GM23248 (cell line): ENCODE data around the gene UBR3. TPM values are rescaled to one million over a fixed set of nuclear protein-coding genes. Genes with fewer than 3 reads are reported as not detected.

Experiments
- DNase-seq: peaks from one replicate; pipeline ENCODE4 v3.0.0-alpha.2; 2015
- H2AFZ ChIP-seq: fragments of 200-600 bp; sonication (generic); 2 replicates; pipeline ENCODE4 v1.6.1; 2016; ENCODE audit warnings: antibody characterized with exemption
- H3F3A ChIP-seq: fragments of 200-600 bp; sonication (generic); 2 replicates; pipeline ENCODE4 v1.6.1; 2016; ENCODE audit warnings: mild to moderate bottlenecking, antibody characterized with exemption, mixed run types; ENCODE audit not compliant: insufficient read depth
- H3K27ac ChIP-seq: fragments of 200-600 bp; sonication (generic); 2 replicates; pipeline ENCODE4 v1.5.1; 2016; ENCODE audit warnings: mild to moderate bottlenecking
- H3K27me3 ChIP-seq: fragments of 200-600 bp; sonication (generic); replicated peaks from 2 replicates; pipeline ENCODE4 v1.6.1; 2016; ENCODE audit warnings: mild to moderate bottlenecking; ENCODE audit not compliant: insufficient read depth
- H3K36me3 ChIP-seq: fragments of 200-600 bp; sonication (generic); 2 replicates; pipeline ENCODE4 v1.6.1; 2016; ENCODE audit warnings: low read depth, mild to moderate bottlenecking
- H3K4me1 ChIP-seq: fragments of 200-600 bp; sonication (generic); 2 replicates; pipeline ENCODE4 v1.6.1; 2016; ENCODE audit warnings: mild to moderate bottlenecking; ENCODE audit not compliant: insufficient read depth
- H3K4me2 ChIP-seq: fragments of 200-600 bp; sonication (generic); one replicate; pipeline ENCODE4 v1.6.1; 2016; ENCODE audit warnings: mild to moderate bottlenecking; ENCODE audit not compliant: unreplicated experiment
- H3K4me3 ChIP-seq: fragments of 200-600 bp; sonication (generic); 2 replicates; pipeline ENCODE4 v1.5.1; 2016; ENCODE audit warnings: mild to moderate bottlenecking
- H3K79me2 ChIP-seq: fragments of 200-600 bp; sonication (generic); 2 replicates; pipeline ENCODE4 v1.6.1; 2016; ENCODE audit warnings: mild to moderate bottlenecking; ENCODE audit not compliant: insufficient read depth
- H3K9ac ChIP-seq: fragments of 200-600 bp; sonication (generic); 2 replicates; pipeline ENCODE4 v1.6.1; 2016; ENCODE audit warnings: mild to moderate bottlenecking
- H3K9me2 ChIP-seq: fragments of 200-600 bp; sonication (generic); 2 replicates; pipeline ENCODE4 v1.6.1; 2016; ENCODE audit warnings: mixed run types, mild to moderate bottlenecking, moderate library complexity; ENCODE audit not compliant: insufficient read depth
- H3K9me3 ChIP-seq: fragments of 200-600 bp; sonication (generic); one replicate; pipeline ENCODE4 v1.6.1; 2017; ENCODE audit warnings: low read depth
- H4K20me1 ChIP-seq: fragments of 200-600 bp; sonication (generic); 2 replicates; pipeline ENCODE4 v1.6.0; 2016; ENCODE audit not compliant: insufficient read depth
- EZH2 ChIP-seq: fragments of 200-600 bp; sonication (generic); IDR thresholded peaks from 2 replicates; pipeline ENCODE4 v1.6.1; 2018; ENCODE audit warnings: antibody characterized with exemption, mild to moderate bottlenecking; ENCODE audit not compliant: insufficient read depth, poor library complexity, severe bottlenecking
- EZH2phosphoT487 ChIP-seq: fragments of 200-600 bp; sonication (generic); IDR thresholded peaks from 2 replicates; pipeline ENCODE4 v1.6.1; 2018; ENCODE audit warnings: antibody characterized with exemption, moderate library complexity, mild to moderate bottlenecking, low read depth; ENCODE audit not compliant: insufficient read depth
- WGBS, 2 experiments: methylation state at CpG; one replicate each; pipeline ENCODE4 v1.1.6; 2015 to 2017; ENCODE audit warnings: low lambda C conversion rate in 2 of 2, low coverage in 1 of 2; ENCODE audit errors: missing lambda C conversion rate in 2 of 2; 5-methylcytosine and 5-hydroxymethylcytosine counted together
- in situ Hi-C: fragments of 300-500 bp; cut with MboI; formaldehyde crosslinking; loops from 2 replicates; pipeline ENCODE4 v1.15.0; 2020
- polyA plus RNA-seq: library from polyadenylated mRNA; unstranded; fragments of >200 nt; fragmentation: Nextera tagmentation; extraction: Ambion mirVana; gene quantifications from 2 replicates; pipeline ENCODE4 v1.2.1, GENCODE V29; 2016
- total RNA-seq: library from RNA; depleted of rRNA; stranded (reverse); fragments of >200 nt; shearing (Covaris generic); gene quantifications from 2 replicates; pipeline ENCODE4 v1.2.3, GENCODE V29; 2014

Gene UBR3
- total and polyA plus RNA-seq, 2 experiments from 2014 or later, result 8.9 to 22.4 TPM

DNA sequence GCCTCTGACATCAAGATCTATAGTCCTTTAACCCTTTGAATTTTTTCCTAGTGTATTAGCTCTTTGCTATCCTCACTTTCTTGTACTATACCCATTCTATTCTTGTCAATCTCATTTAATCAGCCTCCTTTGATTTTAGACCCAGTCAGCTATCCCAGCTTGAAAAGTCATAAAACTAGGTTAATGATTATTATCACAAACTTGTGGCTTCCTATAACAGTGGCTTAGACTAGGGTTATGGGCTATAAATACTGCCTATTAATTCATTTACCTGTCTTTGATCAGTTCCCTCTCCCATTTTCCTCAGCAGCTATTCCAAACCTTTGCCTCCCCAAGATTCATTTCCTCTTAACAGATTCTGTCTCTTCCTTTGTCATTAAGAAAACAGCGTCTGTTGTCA lies 174.8 kb downstream of the UBR3 start:
- H3K27ac ChIP-seq, result no peak overlapping the region
- H3K9ac ChIP-seq, result no peak overlapping the region
- H3K36me3 ChIP-seq, result peaks cover 6% of the 10 kb centered on the region
- H3K9me3 ChIP-seq, result no peaks in the 10 kb centered on the region
- peaks cover 12% of the 10 kb centered on the region; the same call in 1 of the 2 replicates for H3K4me1 ChIP-seq
- DNase-seq, result no peak
- H4K20me1 ChIP-seq, result no peaks in the 10 kb centered on the region
- H3K27me3 ChIP-seq, result no peaks in the 10 kb centered on the region
- H2AFZ ChIP-seq, result no peak overlapping the region
- H3K79me2 ChIP-seq, result no peaks in the 10 kb centered on the region
- in situ Hi-C loops, result no loop called here
- WGBS, 2 experiments, result 100% methylated on average over 1 of the region's 1 CpG
- no peaks in the 10 kb centered on the region for H3K9me2 ChIP-seq
- no peak for TF ChIP-seq EZH2
- TF ChIP-seq EZH2phosphoT487, result no peak
- H3F3A ChIP-seq, result no peaks in the 10 kb centered on the region
- H3K4me3 ChIP-seq, result no peak overlapping the region
- H3K4me2 ChIP-seq, result no peak overlapping the region

DNA sequence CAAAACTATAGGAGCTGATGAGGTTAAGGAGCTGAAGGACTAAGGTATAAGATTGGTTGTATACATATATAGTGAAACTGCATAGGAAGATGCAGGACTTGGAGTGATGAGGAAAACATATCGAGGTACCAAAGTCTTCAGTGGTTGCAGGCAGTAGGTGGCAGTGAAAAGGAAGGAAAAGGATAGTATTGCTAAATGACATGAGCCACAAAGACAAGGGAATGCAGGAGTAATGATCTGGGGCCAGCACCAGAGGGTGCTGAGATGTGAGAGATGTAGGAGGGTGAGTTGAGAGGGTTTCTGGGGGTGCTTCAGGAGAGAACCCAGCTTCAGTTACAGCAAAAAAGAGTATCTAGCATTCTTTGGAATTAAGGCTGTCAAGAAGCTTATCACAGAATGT lies 178.4 kb downstream of the UBR3 start:
- 100% methylated on average over 1 of the region's 1 CpG for WGBS, 2 experiments
- Histone ChIP-seq H4K20me1 (no peaks in the 10 kb centered on the region), H3F3A (no peaks in the 10 kb centered on the region), H3K79me2 (no peaks in the 10 kb centered on the region), H3K4me2 (no peak overlapping the region), H3K9ac (no peak overlapping the region), H3K27me3 (no peaks in the 10 kb centered on the region), H3K36me3 (peaks cover 6% of the 10 kb centered on the region), H3K4me1 (no peaks in the 10 kb centered on the region), H3K9me2 (no peaks in the 10 kb centered on the region), H3K9me3 (no peaks in the 10 kb centered on the region), H3K27ac (no peak overlapping the region), H2AFZ (no peak overlapping the region), H3K4me3 (no peak overlapping the region)
- no peak for TF ChIP-seq EZH2
- TF ChIP-seq EZH2phosphoT487, result no peak
- DNase-seq, result no peak
- in situ Hi-C loops, result no loop called here

DNA sequence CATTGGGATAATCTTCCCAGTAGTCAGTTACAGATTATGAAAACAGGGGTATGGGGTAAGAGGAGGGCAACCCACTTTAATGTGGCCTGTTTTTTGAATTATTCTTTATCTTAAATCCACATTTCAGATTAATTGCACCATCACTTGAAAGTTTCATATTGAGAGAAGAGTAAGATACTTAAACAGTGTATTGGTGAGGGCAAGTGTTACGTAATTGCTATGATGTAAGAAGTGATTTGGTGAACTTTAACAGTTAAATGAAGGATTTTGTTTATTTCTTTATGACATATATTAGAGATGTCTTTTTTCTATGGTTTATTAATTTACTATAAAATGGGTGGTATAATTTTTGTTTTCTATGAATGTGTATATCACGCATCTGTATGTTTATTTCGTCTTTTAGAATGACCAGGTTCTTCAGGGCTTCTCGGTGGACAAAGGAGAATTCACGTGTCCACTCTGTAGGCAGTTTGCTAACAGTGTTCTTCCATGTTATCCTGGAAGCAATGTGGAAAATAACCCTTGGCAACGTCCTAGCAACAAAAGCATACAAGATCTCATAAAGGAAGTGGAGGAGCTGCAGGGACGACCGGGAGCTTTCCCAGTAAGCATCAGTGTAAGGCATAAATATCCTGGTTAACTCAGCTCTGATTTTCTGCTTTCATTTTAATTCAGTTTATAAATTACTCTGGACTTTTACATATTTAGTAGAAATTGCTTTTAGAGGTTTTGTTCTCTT lies 179.5 kb downstream of the UBR3 start:
- no peak for TF ChIP-seq EZH2phosphoT487
- no peak for TF ChIP-seq EZH2
- no peak overlapping the region for H3K4me2 ChIP-seq
- H3K79me2 ChIP-seq, result no peaks in the 10 kb centered on the region
- H3K9ac ChIP-seq, result no peak overlapping the region
- in situ Hi-C loops, result no loop called here
- peaks cover 8% of the 10 kb centered on the region for H3K36me3 ChIP-seq
- peak; percentile 10 for DNase-seq
- H3K27ac ChIP-seq, result no peak overlapping the region
- no peak overlapping the region for H3K4me3 ChIP-seq
- no peaks in the 10 kb centered on the region for H4K20me1 ChIP-seq
- 94 to 98% methylated on average over 8 of the region's 8 CpGs for WGBS, 2 experiments
- no peaks in the 10 kb centered on the region for H3K9me3 ChIP-seq
- no peaks in the 10 kb centered on the region for H3K9me2 ChIP-seq
- H3K27me3 ChIP-seq, result no peaks in the 10 kb centered on the region
- no peaks in the 10 kb centered on the region for H3F3A ChIP-seq
- H3K4me1 ChIP-seq, result no peaks in the 10 kb centered on the region
- H2AFZ ChIP-seq, result no peak overlapping the region

DNA sequence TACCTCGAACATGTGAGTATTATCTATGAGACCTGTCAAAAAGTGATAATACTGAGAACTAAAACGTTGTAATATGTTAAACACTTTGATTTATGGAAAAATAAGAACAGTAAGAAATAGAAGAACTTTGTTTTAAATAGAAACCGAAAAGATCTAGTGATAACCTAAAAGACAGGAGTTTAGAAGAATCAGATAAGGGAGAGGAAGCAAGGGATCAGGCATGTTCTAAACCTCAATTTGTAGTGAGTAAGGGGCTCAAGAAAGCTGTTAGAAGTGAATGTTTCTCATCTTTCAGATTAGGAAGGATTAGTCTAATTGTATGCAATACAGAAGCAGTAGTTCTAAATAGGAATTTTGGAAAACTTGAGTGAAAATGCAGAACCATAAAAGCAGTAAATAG lies 182.0 kb downstream of the UBR3 start:
- H3K4me2 ChIP-seq, result no peak overlapping the region
- H3K9ac ChIP-seq, result no peak overlapping the region
- H4K20me1 ChIP-seq, result no peaks in the 10 kb centered on the region
- no peaks in the 10 kb centered on the region for H3K79me2 ChIP-seq
- H2AFZ ChIP-seq, result no peak overlapping the region
- no peak overlapping the region for H3K27ac ChIP-seq
- H3K27me3 ChIP-seq, result no peaks in the 10 kb centered on the region
- H3K36me3 ChIP-seq, result peaks cover 4% of the 10 kb centered on the region; the same call in 1 of the 2 replicates
- no peaks in the 10 kb centered on the region for H3F3A ChIP-seq
- H3K9me2 ChIP-seq, result no peaks in the 10 kb centered on the region
- no peak for TF ChIP-seq EZH2phosphoT487
- TF ChIP-seq EZH2, result no peak
- DNase-seq, result no peak
- H3K4me1 ChIP-seq, result no peaks in the 10 kb centered on the region
- H3K9me3 ChIP-seq, result no peaks in the 10 kb centered on the region
- 69 to 73% methylated on average over 3 of the region's 3 CpGs for WGBS, 2 experiments
- in situ Hi-C loops, result no loop called here
- H3K4me3 ChIP-seq, result no peak overlapping the region
